ENCODE data around the gene RASL12.

DNA sequence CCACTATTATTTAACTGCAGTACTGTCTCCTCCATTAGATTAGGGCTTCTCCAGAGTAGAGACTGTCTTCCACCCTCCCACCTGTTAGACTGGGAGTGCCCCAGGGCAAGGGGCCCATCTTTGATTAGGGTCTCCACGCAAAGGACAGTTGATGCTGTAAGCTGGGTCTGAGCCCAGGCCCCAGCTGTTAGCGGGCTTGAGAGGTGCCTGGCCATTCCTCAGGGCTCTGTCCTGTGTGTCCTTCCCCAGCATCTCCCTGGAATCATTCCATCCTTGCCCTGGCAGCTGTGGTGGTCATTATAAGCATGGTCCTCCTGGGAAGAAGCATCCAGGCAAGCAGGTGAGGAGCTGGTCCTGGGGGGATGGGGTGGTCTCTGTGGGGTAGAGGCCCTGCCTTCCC lies 16.5 kb downstream of the RASL12 start:
- TF ChIP-seq POLR2A (IDR thresholded peaks at IDR 0.05; ENCODE audit: low read depth, low read length) (no peak), MAFK (IDR thresholded peaks at IDR 0.05; ENCODE audit: low read depth, low read length) (no peak), BHLHE40 (IDR thresholded peaks at IDR 0.05; ENCODE audit: low read depth, low read length) (no peak), CHD1 (IDR thresholded peaks at IDR 0.05; ENCODE audit: low read depth, low read length) (no peak), RAD21 (IDR thresholded peaks at IDR 0.05; ENCODE audit: low read length) (no peak), NFE2L2 (IDR thresholded peaks at IDR 0.05; ENCODE audit: low read depth, low read length) (no peak), CEBPB (IDR thresholded peaks at IDR 0.05; ENCODE audit: low read depth, low read length) (no peak), FOS (IDR thresholded peaks at IDR 0.05; ENCODE audit: low read depth, low read length) (no peak)
- TF ChIP-seq, protein P1, sequence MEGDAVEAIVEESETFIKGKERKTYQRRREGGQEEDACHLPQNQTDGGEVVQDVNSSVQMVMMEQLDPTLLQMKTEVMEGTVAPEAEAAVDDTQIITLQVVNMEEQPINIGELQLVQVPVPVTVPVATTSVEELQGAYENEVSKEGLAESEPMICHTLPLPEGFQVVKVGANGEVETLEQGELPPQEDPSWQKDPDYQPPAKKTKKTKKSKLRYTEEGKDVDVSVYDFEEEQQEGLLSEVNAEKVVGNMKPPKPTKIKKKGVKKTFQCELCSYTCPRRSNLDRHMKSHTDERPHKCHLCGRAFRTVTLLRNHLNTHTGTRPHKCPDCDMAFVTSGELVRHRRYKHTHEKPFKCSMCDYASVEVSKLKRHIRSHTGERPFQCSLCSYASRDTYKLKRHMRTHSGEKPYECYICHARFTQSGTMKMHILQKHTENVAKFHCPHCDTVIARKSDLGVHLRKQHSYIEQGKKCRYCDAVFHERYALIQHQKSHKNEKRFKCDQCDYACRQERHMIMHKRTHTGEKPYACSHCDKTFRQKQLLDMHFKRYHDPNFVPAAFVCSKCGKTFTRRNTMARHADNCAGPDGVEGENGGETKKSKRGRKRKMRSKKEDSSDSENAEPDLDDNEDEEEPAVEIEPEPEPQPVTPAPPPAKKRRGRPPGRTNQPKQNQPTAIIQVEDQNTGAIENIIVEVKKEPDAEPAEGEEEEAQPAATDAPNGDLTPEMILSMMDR (conservative IDR thresholded peaks at IDR 0.05; ENCODE audit: low read depth, low read length) = no peak

Measured in IMR-90 (cell line).